Tibial nerve (tissue), 4 donors: Measurements from ENCODE around the gene TAMM41. TPM values are rescaled to one million over a fixed set of nuclear protein-coding genes. Genes with fewer than 3 reads are reported as not detected.

Source experiments
- DNase-seq, 2 donors: peaks; one replicate each; pipeline ENCODE4 v3.0.0-alpha.2; 2019; ENCODE audit warnings: low spot score in 2 of 2
- H3K27ac ChIP-seq, 4 donors: fragments of 200-600 bp; sonication (generic) in 3 of 4; one replicate each; pipeline ENCODE4 v1.5.1; 2017 to 2019; ENCODE audit warnings: mild to moderate bottlenecking in 1 of 4
- H3K27me3 ChIP-seq, 2 donors: fragments of 200-600 bp; sonication (generic) in 1 of 2; one replicate each; pipeline versions ENCODE4 v1.5.1 to v1.6.0; 2017 to 2019
- H3K36me3 ChIP-seq, 3 donors: fragments of 200-600 bp; sonication (generic); one replicate each; pipeline ENCODE4 v1.5.1; 2018 to 2019
- H3K4me1 ChIP-seq, 4 donors: fragments of 200-600 bp; sonication (generic) in 3 of 4; one replicate each; pipeline ENCODE4 v1.5.1; 2017 to 2019
- H3K4me3 ChIP-seq, 4 donors: fragments of 200-600 bp; sonication (generic) in 3 of 4; one replicate each; pipeline ENCODE4 v1.5.1; 2017 to 2019; ENCODE audit warnings: mild to moderate bottlenecking in 1 of 4, moderate library complexity in 1 of 4
- H3K9me3 ChIP-seq, 4 donors: fragments of 200-600 bp; sonication (generic) in 3 of 4; one replicate each; pipeline ENCODE4 v1.5.1; 2017 to 2019
- CTCF ChIP-seq, 5 experiments: fragments of 200-600 bp in 3 of 5; fragments of 450-650 bp in 2 of 5; sonication (generic) in 3 of 5; IDR thresholded peaks; one replicate each; pipeline ENCODE4 v1.5.1; 2016 to 2019; ENCODE audit warnings: antibody characterized with exemption in 5 of 5, mild to moderate bottlenecking in 3 of 5, moderate library complexity in 2 of 5
- EP300 ChIP-seq, 2 donors: sonication (generic); formaldehyde crosslinking; IDR thresholded peaks; one replicate each; pipeline ENCODE4 v1.6.1; 2017; ENCODE audit warnings: antibody characterized with exemption in 2 of 2, mild to moderate bottlenecking in 1 of 2
- POLR2A ChIP-seq, 2 donors: fragments of 450-650 bp; IDR thresholded peaks; one replicate each; pipeline ENCODE4 v1.6.1; 2017; ENCODE audit warnings: antibody characterized with exemption in 2 of 2, mild to moderate bottlenecking in 2 of 2, moderate library complexity in 2 of 2
- WGBS, 2 donors: methylation state at CpG; one replicate each; pipeline ENCODE4 v1.1.5; 2018; 5-methylcytosine and 5-hydroxymethylcytosine counted together
- total RNA-seq, 4 donors: library from RNA; depleted of rRNA; stranded (reverse); fragments of >200 nt; gene quantifications; one replicate each; pipeline ENCODE4 v1.1.0, GENCODE V29; 2016

TAMM41 gene
- total RNA-seq, 4 donors from 2014 or later: 15.5 to 40.8 (median 25.5) TPM

DNA sequence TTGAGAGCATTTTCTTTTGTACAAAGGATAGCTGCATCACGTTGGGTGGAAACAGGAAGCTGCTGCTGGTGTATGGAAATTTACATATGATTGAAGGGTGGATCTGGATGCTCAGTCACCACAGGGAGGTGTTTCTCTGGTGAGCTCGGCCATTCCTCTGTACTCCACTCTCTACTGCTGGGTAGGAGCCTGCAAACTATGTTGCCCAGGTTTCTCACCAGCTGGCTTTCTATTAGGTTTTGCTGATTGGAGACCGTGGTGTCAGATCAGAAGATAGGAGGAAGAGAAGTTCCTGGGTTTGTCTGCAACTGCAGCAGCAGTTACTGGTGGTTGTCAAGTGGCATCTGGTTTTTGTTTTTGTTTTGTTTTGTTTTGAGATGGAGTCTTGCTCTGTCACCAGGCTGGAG, 61.7 kb downstream of the TAMM41 start:
- WGBS, 2 donors: 73 to 74% methylated on average over 3 of the region's 3 CpGs
- Histone ChIP-seq H3K27me3 (no peaks in the 10 kb centered on the region), H3K9me3 (peaks cover 0 to 6% (median 0%) of the 10 kb centered on the region in 4 donors), H3K36me3 (peaks cover 0 to 57% (median 13%) of the 10 kb centered on the region in 3 donors), H3K4me3 (no peak overlapping the region), H3K27ac (no peak overlapping the region), H3K4me1 (no peaks in the 10 kb centered on the region)
- no peak for DNase-seq
- TF ChIP-seq CTCF (IDR thresholded peaks at IDR 0.05) (no peak), EP300 (IDR thresholded peaks at IDR 0.05) (no peak), POLR2A (IDR thresholded peaks at IDR 0.05) (no peak)

- 88 to 93% methylated on average over 1 of the region's 1 CpG for WGBS, 2 donors
- Histone ChIP-seq H3K4me1 (no peaks in the 10 kb centered on the region), H3K9me3 (no peaks in the 10 kb centered on the region), H3K27ac (no peak overlapping the region), H3K27me3 (no peaks in the 10 kb centered on the region), H3K36me3 (peaks cover 0 to 51% (median 4%) of the 10 kb centered on the region in 3 donors), H3K4me3 (no peak overlapping the region)
- TF ChIP-seq POLR2A (IDR thresholded peaks at IDR 0.05) (no peak), CTCF (IDR thresholded peaks at IDR 0.05) (no peak), EP300 (IDR thresholded peaks at IDR 0.05) (no peak)
- no peak for DNase-seq
These were observed 66.3 kb downstream of the TAMM41 start for GRCh38 chr3:11780341-11780740.

DNA sequence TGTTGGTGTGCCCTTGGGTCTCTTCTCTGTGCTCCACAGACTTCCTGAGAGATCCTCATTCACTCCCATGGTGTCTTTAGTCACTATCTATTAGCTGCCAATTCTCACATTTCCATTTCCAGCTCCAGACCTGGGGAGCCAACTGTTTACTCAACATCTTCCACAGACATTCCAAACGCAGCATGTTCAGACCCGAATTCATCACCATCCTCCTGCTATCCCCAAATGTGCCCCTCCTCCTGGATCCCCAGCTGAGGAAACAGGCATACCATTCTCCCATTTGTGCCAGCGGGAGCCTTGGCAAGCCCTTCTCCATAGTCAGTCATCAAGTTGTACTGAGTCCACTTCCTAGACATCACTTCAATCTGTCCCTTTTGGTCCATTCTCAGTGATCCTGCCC, 67.1 kb downstream of the TAMM41 start:
- 85 to 87% methylated on average over 3 of the region's 3 CpGs for WGBS, 2 donors
- no peak for DNase-seq
- no peak overlapping the region for H3K4me3 ChIP-seq
- TF ChIP-seq EP300 (IDR thresholded peaks at IDR 0.05) (no peak), POLR2A (IDR thresholded peaks at IDR 0.05) (no peak), CTCF (IDR thresholded peaks at IDR 0.05) (no peak)
- H3K9me3 ChIP-seq: no peaks in the 10 kb centered on the region
- peaks cover 0 to 44% (median 4%) of the 10 kb centered on the region in 3 donors for H3K36me3 ChIP-seq
- no peak overlapping the region for H3K27ac ChIP-seq
- no peaks in the 10 kb centered on the region for H3K4me1 ChIP-seq
- no peaks in the 10 kb centered on the region for H3K27me3 ChIP-seq

- Histone ChIP-seq H3K9me3 (no peaks in the 10 kb centered on the region), H3K36me3 (peaks cover 0 to 44% (median 4%) of the 10 kb centered on the region in 3 donors), H3K27ac (no peak overlapping the region), H3K27me3 (no peaks in the 10 kb centered on the region), H3K4me3 (no peak overlapping the region), H3K4me1 (no peaks in the 10 kb centered on the region)
- TF ChIP-seq EP300 (IDR thresholded peaks at IDR 0.05) (no peak), CTCF (IDR thresholded peaks at IDR 0.05) (no peak), POLR2A (IDR thresholded peaks at IDR 0.05) (no peak)
- DNase-seq: no peak
- WGBS, 2 donors: 96 to 97% methylated on average over 2 of the region's 2 CpGs
These were observed 68.4 kb downstream of the TAMM41 start for GRCh38 chr3:11778248-11778647.

DNA sequence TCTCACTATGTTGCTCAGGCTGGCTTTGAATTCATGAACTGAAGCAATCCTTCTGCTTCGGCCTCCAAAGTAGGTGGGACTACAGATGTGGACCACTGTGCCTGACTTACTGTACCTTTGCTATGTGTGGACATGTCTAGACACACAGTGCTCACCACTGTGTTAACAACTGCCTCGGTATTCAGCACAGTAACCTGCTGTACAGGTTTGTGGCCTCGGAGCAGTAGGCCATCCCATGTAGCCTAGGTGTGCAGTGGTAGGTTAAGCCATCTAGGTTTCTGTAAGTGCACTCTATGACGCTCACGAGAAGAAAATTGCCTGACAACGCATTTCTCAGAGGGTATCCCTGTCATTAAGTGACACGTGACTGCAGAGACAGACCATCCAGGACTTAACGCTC, 70.3 kb downstream of the TAMM41 start:
- Histone ChIP-seq H3K4me1 (peaks cover 0 to under 1% (median 0%) of the 10 kb centered on the region in 4 donors), H3K27me3 (no peaks in the 10 kb centered on the region), H3K9me3 (no peaks in the 10 kb centered on the region), H3K4me3 (no peak overlapping the region), H3K36me3 (peaks cover 0 to 44% (median 4%) of the 10 kb centered on the region in 3 donors), H3K27ac (no peak overlapping the region)
- no peak for TF ChIP-seq POLR2A (IDR thresholded peaks at IDR 0.05)
- no peak for TF ChIP-seq CTCF (IDR thresholded peaks at IDR 0.05)
- no peak for TF ChIP-seq EP300 (IDR thresholded peaks at IDR 0.05)
- WGBS, 2 donors: 93 to 97% methylated on average over 8 of the region's 8 CpGs
- no peak for DNase-seq
